ENCODE results near the gene TIMP2.

The TIMP2 gene

DNA sequence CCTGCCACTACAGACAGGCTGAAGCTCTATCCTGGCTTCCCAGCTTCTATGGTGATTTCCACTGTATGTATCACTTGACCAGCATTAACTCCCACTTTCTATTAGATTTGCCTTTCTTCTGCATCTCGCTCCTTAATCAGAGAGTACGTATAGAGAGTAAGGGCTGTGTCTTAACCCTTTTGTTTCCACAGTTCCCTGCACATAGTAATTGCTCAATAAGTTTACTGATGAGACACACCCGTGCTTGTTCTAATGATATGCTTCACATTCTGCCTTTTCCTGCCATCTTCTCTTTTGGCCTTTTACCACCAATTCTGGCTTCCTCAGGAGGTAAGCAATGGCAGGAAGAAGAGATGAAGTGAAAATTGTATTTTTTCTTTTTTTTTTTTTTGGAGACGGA, 64.0 kb downstream of the TIMP2 start:
- no peak for DNase-seq

DNA sequence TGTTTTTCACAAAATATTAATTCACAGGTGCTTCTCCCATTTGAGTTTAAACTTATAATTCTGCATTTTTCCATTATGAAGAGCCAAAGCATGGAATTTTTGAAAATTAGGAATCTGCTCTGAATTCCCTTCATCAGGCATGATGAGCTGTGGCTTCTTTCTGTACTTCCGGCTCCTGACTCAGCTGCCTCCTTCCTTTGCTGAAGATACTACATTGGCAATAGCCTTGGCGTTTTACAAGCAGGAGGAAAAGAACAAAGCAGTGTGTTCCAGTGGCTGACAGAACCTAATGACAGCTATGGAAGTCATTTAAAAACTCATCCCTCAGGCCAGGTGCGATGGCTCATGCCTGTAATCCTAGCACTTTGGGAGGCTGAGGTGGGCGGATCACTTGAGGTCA, 66.1 kb downstream of the TIMP2 start:
- DNase-seq: no peak

DNA sequence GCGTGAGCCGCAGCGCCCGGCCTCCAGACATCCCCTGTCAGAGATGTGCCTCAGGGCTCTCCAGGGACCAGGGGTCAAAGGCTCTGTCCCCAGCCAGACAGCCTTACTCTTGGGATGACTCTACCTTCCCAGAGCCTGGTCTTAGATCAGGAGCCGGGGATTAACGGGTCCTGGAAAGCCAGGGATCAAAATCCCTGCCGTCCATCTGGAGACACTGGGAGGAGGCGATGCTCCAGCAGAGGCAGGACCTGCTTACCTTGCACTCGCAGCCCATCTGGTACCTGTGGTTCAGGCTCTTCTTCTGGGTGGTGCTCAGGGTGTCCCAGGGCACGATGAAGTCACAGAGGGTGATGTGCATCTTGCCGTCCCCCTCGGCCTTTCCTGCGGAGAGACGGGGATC, 67.9 kb downstream of the TIMP2 start:
- DNase-seq: no peak

DNA sequence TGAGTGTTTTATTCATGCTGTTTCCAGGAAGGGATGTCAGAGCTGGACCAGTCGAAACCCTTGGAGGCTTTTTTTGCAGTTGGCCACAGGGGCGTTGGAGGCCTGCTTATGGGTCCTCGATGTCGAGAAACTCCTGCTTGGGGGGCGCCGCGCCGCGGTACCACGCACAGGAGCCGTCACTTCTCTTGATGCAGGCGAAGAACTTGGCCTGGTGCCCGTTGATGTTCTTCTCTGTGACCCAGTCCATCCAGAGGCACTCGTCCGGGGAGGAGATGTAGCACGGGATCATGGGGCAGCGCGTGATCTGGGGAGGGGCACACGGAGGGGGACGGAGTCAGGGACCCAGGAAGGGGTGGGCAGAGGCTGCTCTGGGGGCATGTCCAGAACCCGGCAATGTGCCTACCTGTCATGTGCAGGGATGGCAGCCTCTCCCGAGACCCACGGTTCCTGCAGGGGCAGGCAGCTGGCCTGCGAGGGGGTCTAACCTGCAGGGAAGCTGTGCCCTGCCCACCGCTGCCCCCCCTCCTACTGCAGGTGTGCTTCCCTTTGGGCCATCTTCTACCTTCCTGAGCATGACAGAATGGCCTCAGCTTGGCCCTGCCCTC, 69.5 kb downstream of the TIMP2 start:
- no peak for DNase-seq

DNA sequence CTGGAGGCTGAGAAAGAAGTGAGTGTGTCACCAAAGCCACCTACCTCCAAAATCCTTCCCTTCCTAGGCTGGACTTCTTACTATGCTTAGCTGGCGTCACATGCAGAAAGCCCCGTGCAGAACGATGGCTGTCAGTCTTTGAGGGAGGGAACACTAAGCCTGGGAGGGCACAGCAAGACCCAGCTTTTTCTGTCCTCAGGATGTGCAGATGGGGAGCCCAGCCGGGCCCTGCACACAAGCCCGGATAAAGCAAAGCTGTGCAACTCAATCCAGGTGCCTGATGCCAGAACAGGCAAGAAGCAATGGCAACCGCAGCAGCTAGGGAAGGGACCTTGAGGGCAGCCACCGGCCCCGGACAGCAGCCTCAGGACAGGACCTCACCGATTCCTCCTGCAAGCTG, 70.7 kb downstream of the TIMP2 start:
- no peak for DNase-seq

DNA sequence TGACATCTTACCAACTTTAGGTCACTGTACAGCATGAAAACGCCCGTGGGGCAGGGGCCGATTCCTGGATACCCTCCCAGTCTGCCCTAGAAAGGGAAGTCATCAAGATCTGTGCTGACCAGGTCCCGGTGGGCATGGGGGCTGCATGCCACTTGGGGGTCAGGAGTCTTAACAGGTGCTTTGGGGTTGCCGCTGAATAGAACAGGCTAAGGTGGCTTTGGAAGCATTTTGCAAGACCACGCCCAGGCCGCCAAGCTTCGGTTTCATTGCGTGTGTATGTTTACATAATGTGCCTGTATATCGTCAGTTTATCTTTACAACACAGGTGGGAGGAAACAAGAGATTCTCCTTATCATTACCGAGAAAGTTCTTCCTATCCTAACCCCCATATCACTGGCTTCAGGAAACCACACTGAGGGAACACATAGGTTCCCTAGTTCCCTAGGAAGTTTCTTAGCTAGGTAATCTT, 71.2 kb downstream of the TIMP2 start:
- DNase-seq: no peak

DNA sequence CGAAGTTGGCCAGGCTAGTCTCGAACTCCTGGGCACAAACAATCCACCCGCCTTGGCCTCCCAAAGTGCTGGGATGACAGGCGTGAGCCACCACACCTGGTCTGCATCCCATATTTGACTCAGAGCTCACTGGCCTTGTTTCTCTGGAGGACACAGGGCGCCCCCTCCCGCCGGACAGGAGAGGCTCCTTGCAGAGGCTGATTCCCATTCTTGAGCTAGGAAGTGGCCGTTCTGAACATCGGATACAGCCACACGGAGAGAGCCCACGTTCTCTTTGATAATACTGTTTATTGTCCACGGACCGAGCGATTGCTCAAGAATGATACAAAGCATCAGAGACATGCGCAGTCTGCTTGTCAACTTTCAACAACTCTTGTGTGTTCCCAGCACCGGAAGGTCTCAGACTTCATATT, 72.5 kb downstream of the TIMP2 start:
- DNase-seq: no peak

DNA sequence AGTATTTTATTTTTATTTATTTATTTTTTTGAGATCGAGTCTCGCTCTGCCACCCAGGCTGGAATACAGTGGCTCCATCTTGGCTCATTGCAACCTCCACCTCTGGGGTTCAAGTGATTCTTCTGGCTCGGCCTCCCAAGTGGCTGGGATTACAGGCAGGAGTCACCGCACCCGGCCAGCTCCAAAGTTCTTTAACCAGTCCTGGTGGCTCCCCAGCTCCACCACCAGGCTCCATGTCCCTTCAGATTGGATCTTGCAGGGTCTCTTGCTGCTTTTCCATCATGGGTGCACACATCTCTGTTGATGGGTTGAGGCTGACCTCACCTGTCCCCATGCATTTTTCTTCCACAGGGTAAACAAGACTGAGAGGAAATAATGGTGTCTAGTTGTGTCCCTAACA, 76.2 kb downstream of the TIMP2 start:
- no peak for DNase-seq

DNA sequence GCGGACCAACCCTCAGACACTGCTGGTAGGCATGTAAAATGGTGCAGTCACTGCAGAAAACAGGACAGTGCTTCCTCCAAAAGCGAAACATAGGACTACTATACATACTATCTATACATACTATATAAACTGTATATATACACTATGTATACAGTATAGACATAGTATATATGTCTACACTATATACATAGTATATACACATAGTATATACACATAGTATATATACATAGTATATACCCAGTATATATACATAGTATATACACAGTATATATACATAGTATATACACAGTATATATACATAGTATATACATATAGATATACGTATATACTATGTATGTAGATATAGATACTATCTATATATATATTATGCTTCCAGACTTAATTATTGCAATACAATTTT, 78.1 kb downstream of the TIMP2 start:
- DNase-seq: no peak

DNA sequence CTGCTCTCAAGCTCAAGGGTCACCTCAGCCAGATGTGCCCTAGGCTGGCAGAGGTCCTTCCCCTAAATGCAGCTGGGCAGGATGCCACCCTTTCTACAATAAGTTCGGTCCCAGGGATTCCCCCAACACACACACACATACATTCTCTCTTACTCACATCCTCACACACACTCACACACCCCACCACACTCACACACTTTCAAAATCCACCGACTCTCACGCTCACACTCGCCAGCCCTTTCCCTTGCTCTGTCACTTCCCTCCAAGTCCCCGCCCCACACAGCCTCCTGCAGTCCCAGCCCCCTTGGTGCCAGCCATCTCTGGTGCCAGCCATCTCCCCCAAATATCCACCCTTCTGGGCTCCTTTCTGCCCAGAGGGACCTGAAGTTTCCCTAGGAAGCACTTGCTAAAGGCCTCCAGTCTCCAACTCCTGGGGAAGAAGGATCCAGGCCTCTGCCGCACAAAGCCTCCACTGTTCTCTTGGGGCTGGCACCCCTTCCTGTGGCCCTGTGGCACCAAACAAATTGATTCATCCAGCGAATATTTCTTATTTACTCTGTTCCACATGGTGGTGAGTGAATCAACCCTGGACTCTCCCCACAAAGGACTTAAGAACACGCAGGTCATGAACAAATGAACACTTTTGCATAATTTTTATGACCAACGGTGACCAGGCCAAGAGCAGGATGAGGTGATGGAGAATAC, 80.7 kb downstream of the TIMP2 start:
- no peak for DNase-seq

DNA sequence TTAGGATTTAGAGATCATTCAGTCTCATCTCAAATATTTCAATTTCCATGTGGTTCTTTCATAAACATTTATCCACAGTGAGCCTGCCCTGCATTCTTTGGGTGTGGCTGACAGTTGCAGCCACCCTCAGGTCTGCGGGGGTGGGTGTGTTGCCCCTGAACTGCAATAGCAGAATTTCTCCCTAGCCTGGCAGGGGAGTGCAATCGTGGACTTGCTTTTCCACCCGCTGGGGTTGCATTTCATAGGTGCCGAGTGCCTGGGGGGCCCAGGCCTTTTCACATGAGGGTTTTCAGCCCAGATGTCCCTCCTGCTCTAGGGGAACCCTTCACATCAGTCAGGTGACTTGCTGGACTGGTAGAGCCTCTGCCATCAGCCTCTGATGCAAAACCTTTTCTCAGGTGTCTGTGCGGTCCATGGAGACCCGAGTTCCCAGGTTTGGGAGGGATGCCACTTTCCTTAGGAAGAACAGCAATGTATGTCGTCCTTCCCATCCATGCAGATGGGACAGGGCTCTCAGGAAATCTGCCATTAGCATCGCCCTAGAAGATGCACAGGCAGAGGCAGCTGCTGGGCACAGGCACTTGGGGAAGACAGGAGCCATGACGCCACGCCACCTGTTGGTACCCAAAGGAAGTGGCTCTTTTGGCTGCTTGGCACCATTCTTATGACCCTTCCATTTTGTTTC, 82.2 kb downstream of the TIMP2 start:
- DNase-seq: peak; percentile 30

DNA sequence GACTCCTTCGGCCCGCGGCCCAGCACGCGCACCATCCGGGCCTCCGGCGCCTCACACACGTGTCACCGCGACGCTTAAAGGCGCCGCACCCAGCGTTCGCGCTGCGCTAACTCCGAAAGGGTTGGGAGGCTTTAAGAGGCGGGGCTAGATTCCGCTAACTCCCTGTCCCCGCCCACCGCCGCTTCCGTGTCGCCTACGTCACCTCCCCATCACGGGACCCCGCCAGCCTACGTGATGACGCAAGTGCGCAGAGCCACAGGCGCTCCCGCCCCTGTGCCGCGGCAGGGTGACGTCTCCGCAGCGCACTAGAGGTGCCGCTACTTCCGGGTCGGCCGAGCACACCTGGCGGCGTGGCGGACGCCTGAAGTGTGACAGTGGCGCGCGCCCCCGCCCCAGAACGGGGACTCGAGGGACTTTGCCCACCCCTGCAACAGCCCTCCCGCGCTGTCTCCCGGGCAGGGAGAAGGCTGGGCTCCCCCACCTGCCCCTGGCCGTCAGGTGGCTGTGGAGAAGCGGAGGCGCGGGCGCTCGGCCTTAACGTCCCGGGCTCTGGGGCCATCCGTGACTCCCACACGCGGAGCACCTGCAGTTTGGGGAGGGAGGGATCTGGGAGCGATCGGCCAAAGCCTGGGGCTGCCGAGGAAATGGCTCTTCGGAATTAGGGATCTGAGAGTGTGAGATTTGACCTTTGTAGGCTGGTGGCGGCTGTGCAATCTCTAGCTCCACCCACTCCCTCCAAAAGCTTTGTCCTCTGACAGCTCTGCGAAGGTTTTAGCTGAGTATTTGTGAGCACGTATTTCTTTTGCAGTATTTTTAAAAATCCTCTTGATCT, 84.2 kb downstream of the TIMP2 start, which contains the start of gene USP36:
TSS of gene USP36 (minus strand) at position 35 of the 832 bp plus-strand sequence. CDS start 4,451 bp downstream, outside the sequence.
- peak; percentile 99 for DNase-seq

DNA sequence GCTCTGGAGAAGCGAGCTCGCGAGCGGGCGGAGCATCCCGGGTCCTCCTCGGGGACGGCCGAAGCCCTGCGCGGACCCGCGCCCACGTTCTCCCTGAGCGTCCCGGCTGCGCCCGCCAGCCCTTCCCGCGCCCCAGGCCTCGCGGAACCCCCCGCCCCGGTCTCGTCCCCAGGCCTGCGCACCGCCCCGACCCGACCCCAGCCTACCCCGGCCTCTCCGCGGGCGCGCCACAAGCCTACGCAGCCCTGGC, 84.7 kb downstream of the TIMP2 start:
- no peak for DNase-seq

DNA sequence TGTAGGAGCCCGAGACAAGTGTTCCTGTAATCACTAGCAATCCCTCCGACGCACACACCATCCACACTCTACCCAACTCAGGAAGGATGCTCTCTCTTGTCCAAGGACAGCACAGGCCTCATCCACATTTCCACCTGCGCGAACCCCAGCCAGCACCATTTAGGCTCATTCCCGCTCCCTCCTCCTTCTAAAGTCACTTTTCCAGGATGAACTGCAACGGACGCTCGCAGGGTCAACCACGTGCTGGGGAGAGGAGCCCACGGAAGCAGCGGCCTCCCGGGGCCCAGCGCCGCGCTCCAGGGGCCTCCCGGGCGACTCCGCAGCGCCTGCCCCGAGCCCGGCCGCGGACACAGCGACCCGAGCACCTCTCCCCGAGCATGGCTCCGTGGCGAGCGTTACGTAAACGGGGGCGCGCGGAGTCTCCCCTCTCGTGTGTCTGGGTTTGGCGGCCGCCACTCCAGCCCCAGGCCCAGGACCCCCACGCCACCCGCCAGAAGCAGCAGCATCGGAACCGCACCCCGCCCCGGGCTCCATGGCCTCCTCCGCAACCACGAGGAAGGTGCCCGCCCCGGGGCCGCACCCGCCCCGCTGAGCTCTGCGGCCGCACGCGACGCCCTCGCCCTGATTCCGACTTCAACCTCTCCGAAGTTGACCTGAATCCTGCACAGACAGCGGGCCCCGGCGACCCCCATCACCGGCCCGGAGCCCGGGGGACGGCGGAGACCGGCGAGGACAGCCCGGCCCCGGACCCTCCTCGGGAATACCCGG, 85.2 kb downstream of the TIMP2 start:
- no peak for DNase-seq

DNA sequence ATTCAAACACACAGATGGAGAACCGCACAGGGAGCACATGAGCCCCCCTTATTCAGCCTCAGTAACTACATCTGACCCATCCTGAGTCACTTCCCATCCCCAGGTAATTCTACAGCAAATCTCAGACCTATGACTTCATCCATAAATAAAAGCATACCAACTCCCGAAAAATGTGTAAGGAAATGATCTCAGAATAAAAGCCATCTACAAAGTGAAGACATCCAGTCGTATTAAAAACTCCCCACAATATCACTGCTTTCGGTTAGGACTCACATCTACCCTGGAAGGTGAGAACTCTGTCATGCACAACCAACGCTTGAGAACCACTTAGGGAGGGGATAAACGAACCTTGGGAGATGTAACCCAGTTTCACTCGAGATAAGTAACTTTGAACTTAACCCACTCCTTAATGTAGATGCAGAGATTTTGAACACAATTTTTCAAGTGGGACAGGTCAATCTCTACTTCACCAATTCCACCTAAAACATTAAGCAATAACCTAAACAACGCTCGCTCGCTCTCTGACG, 85.9 kb downstream of the TIMP2 start:
- no peak for DNase-seq

DNA sequence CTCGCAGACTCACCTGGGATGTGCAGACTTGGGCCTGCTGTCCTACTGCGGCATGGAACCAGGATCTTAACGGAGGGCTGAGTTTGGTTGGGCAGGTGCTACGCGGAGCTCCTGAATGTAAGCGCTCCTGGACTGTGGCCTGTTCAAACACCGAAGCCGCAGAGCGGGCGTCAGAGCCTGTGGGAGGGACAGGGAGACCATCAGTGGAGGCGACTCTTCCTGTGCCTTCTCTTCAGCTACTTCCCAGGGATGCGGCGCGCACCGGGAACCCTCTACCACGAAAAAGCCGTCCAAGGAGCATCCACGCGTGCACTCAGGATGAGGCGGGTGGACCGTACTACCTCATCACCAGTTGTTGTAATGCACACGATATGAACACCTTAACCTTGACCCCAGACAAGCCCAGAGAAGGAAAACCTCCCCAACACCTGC, 86.6 kb downstream of the TIMP2 start:
- DNase-seq: no peak

DNA sequence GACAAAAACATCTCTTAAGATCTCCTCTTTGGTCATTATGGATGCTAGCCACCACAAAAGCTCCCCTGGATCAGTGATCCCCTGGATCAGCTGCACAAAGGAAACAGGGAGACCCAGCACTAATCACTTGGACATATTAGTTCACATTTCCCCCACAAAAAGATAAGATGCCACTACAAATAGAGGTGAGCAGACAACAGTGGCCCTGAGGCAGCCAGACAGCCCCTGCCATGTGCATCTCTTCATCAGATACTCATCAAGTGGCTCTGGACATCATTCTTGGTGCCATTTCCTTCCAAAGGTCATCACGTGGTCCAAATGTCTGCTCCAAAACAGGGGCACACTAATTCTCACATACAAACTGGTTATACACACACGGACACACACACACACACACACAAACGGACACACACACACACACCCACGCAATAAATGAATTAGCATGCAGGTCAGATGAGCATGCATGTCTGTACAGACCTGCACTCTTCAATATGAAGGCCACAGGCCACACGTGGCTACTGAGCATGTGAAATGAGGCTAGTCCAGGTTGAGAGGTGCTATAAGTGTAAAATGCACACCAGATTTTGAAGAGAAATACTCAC, 88.7 kb downstream of the TIMP2 start:
- DNase-seq: no peak

DNA sequence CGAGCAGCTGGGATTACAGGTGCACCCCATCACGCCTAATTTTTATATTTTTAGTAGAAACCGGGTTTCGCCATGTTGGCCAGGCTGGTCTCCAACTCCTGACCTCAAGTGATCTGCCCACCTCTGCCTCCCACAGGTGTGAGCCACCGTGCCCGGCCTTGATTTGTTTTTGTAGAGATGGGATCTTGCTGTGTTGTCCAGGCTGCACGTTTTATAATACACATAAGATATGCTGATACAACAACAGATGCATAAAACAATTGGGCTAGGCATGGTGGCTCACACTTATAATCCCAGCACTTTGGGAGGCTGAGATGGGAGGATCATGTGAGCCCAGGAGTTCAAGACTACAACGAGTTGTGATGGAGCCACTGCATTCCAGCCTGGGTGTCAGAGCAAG, 90.6 kb downstream of the TIMP2 start:
- no peak for DNase-seq

DNA sequence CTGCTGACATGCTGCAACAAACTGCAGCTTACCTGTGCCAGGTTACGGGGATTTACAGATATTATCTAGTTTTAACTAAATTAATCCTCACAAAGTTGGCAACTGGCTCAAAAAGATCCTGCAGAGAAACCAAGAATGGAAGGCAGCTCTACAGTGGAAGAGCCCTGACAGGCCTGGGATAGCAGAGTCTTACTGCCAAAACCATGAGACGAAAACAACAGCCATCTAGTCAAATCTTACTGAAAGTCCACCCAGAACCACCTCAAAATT, 92.7 kb downstream of the TIMP2 start:
- DNase-seq: no peak

DNA sequence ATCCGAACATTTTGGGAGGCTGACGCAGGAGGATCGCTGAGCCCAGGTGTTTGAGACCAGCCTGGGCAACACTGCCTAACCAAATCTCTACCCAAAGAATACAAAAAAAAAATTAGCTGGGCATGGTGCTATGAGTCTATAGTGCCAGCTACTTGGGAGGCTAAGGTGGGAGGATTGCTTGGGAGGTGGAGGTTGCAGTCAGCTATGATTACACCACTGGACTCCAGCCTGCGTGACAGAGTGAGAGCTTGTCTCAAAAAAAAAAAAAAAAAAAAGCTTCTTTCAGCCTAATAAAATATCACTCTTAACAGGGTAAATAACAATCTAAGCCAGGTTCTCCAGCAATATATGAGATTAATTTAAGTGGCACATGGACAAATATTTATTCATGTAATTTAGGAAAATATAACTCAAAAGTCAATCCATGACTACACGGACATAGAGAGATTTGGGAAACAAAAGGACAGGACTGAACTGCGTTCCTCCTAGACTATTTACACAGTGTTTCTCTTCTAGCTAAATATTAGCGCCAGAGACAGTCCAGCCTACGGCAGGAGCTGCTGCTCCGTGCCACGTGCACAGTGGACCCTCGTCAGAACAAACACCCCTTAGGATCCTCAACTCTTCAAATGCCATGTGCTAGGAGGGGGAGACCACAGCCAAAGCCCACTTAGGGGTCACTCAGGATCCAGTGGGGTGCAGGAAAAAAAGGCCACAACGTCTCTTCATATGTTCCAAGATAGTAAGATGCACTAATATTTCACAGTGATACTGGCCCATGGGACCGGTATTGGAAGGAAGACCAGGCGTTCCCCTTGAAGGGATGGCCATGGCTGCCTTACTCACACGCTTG, 93.3 kb downstream of the TIMP2 start:
- no peak for DNase-seq

DNA sequence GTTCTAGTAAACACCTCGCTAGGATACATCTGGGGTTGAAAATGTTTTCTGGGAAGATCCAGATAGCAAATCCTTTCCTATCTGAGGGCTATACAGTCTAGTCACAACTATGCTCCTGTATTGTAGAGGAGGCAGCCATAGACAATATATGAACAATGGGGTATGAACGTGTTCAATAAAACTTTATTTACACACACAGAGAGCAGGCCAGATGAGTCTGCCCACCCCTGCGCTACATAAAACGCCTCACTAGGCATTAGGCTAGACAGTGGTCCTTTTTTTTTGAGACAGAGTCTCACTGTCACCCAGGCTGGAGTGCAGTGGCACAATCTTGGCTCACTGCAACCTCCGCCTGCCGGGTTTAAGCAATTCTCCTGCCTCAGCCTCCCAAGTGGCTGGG, 95.7 kb downstream of the TIMP2 start:
- no peak for DNase-seq

All from NCI-H1436 treated with DMSO at 0.1 percent for 48 hours (cell line).